Epithelial cell of esophagus (primary cell): ENCODE measurements around the gene TAS1R3.
A peak's percentile ranks its signal among the peaks of the same experiment; 100 is the strongest.

ENCODE experiments used
- DNase-seq: peaks from one replicate; pipeline ENCODE4 v3.0.0; 2010; ENCODE audit warnings: low read depth
- H3K4me3 ChIP-seq: 2 replicates; pipeline ENCODE4 v1.5.1; 2011; ENCODE audit warnings: mild to moderate bottlenecking, low read length, control low read depth
- TF ChIP-seq, protein P1 (sequence below): IDR thresholded peaks from 2 replicates; pipeline ENCODE4 v1.5.1; 2011; ENCODE audit warnings: low read depth, mild to moderate bottlenecking, low read length, control low read depth, inconsistent platforms; ENCODE audit not compliant: insufficient read depth; ENCODE audit errors: missing control alignments

The TAS1R3 gene

DNA sequence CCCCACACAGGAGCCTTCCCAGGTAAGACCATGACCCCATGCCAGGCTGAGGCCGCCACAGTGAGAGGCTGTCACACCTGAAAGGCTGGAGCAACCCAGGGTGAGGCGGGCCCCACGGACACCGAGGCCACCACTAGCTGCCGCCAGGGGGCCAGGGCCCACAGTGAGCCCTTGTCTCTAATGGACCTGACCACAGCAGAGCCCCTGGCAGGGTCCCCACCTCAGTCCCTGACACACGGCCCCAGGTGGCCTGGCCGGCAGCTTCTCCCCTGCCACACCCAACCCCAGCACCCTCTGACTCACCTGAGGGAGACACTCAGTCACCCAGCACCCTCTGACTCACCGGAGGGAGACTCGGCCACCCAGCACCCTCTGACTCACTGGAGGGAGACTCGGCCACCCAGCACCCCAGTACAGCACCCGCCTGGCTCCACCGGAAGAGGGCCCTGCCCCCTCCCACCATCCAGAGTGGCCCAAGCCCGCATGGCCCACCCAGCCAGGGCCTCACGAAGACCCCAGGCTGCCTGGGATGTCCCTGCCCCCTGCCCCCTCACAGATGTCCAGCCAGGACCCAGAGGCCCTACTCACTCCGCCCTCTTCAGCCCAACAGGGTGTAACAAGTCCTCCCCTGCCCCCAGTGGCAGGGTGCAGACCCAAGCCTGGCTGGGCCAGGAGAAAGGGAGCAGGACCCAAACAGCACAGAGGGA lies 13.7 kb downstream of the TAS1R3 start:
- peak overlapping the region; percentile 37 for H3K4me3 ChIP-seq
- TF ChIP-seq, protein P1, sequence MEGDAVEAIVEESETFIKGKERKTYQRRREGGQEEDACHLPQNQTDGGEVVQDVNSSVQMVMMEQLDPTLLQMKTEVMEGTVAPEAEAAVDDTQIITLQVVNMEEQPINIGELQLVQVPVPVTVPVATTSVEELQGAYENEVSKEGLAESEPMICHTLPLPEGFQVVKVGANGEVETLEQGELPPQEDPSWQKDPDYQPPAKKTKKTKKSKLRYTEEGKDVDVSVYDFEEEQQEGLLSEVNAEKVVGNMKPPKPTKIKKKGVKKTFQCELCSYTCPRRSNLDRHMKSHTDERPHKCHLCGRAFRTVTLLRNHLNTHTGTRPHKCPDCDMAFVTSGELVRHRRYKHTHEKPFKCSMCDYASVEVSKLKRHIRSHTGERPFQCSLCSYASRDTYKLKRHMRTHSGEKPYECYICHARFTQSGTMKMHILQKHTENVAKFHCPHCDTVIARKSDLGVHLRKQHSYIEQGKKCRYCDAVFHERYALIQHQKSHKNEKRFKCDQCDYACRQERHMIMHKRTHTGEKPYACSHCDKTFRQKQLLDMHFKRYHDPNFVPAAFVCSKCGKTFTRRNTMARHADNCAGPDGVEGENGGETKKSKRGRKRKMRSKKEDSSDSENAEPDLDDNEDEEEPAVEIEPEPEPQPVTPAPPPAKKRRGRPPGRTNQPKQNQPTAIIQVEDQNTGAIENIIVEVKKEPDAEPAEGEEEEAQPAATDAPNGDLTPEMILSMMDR = peak; percentile 47
- peak; percentile 98 for DNase-seq

DNA sequence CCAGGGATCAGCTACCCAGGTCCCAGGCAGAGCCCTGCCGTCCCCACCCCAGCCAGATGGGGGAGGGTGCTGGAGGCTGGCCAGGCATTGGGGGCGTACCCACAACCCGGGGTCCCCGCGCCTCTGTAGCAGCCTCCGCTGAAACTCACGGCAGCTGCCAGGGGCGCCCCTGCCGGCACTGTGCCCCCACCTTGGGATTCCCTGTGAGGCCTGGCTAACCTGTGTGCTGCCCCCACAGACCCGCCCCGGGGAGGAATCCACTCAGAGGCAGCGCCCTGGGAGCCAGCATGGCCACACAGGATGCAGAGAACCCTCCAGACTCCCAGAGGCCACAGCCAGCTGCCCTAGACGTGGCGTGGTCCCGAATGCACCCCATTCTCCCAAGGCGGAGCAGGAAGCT lies 14.3 kb downstream of the TAS1R3 start:
- DNase-seq = no peak
- H3K4me3 ChIP-seq = peak overlapping the region; percentile 37
- TF ChIP-seq, protein P1 = no peak

DNA sequence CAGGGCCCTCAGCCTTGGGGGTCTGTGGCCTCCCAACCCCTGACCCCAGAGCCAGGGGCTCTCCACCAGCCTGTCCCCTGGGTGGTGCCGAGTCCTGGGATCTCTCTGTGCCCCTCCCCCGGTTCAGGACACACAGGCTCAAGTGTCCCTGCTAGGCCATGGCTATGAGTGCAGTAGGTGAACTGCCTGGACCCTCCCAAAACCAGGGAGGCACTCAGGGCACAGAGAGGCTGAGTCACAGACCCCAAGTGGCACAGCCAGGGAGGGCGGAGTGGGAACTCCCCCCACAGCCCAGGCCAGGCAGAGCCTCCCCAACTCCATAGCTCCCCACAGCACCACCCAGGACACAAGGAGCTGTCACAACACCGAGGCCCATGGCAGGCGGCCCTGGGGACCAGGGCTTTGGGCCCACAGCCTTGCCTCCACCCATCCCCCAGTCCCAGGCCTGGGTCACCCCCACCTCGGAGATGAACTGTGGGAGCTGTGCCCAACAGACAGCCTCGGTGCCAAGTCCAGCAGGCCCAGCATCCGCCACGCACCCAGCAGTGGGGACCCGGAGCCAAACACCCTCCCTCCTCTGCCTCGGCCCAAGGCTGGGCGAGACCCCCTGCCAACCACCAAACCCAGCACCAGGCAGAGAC lies 14.9 kb downstream of the TAS1R3 start:
- peak overlapping the region; percentile 37 for H3K4me3 ChIP-seq
- TF ChIP-seq, protein P1 = no peak
- DNase-seq = no peak

DNA sequence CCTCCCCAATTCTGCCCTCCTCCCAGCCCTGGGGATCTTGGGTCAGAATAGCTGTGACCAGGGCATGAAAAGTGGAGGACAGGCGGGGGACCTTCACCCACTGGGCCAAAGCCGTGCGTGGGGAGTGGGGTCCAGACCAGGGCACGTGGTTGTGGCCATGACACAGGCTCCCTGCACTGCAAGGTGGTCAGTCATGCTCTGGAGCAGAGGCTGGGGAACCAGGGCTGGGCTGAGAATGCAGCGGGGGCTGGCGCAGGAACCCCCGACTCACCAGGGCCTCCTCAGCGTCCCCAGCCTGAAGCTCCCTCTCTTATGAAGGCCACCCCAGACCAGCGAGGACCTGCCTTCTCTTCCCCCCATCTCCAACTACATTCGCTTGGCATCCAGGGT lies 15.4 kb downstream of the TAS1R3 start:
- TF ChIP-seq, protein P1 = no peak
- no peak for DNase-seq
- no peak overlapping the region for H3K4me3 ChIP-seq

DNA sequence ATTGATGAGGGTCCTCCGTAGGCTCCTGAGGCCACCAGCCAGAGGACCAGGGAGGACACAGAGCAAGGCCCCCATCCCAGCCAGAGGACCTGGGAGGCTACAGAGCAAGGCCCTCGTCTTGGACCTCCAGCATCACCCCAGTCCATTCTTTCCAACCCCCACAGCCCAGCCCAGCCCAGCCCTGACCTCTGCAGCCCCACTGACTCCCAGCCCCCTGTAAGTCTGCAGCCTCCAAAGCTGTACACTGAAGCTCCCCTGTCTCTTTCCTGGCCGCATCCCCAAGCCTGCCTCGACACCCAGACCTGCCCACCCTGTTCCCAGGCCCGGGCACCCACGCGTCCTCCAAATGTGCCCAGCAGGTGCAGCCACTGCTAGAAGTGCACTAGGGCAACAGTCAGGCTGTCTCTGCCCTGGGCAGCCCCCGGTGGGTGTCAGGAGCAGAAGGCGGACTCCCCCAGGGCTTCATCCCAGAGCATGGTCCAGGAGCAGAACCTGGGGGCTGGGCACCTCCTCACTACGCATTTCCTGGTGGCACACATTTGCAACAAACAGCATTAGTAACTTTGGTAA lies 16.0 kb downstream of the TAS1R3 start:
- H3K4me3 ChIP-seq = peak overlapping the region; percentile 73
- DNase-seq = no peak

DNA sequence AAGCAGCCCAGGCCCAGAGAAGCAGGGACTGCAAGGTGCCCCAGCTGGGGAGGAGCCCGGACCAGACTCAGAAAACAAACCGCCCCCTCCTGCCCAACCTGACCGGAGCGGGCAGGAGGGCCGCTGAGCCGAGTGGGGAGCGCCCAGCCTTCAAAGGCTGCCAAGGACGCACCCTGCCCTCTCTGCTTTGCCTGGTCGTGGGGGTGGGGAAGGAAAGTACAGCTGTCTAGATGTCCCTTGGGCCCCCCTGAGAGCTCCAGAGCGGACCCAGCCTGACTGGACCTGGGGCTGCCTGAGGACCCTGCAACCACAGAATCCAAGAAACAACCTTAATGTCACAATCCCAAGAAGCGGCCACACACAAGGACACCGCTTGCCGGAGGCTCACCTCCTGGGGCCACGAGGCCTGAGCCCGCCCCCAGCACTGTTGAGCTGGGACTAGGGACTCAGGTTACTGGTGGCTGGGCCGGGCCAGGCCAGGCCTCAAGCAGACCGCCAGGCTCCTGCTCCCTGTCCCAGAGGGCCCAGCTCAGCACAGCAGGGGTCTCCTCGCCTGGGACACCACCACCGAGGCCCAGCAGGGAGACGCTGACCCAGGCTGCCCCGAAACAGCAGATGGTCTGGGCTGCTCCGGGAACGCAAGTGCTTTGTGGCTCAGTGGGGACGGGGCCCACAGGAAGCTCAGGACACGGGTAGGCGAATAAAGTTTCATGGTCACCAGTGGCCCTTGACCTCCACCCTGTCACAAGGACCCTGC lies 16.8 kb downstream of the TAS1R3 start:
- peak; percentile 54 for DNase-seq
- TF ChIP-seq, protein P1 = no peak
- peak overlapping the region; percentile 73 for H3K4me3 ChIP-seq

More for the DNA sequence above, 16.0 kb downstream of the TAS1R3 start:
- TF ChIP-seq, protein P1 = no peak
